Measurements from ENCODE around the gene DCC. TPM values are rescaled to one million over a fixed set of nuclear protein-coding genes. Genes with fewer than 3 reads are reported as not detected.

DCC gene
- total and polyA plus RNA-seq, 9 of the 15 experiments (the other 6 are each of a cell fraction or from before 2014, with no cell fraction given) = not detected

DNA sequence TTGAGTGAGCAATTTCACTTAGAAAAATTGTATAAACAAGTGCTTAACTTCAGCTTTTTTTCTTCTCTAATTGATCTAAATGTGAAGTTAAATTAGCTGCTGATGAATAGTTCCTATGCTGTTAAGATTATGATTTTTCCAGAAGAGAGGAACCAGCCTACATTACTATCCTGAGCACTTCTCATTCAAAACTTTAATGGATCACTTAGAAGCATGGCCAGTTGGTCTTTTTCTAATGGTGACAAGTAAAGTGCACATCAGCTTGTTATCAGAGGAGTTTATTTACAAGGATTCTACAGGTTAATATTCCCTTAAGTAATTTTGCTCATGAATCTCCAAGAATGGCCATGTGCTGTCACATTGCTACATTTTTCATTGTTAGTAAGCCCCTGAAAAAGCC, 37.1 kb downstream of the DCC start:
- no peak for ATAC-seq
- in situ Hi-C loops (cut with MboI) (no loop called here), intact Hi-C loops (cut with micrococcal nuclease) (no loop called here)
- Histone ChIP-seq H3K4me2 (ENCODE audit: insufficient read depth, low read length) (no peak overlapping the region), H4K20me1 (replicated peaks; ENCODE audit: control insufficient read depth, insufficient read depth, low read length) (no peaks in the 10 kb centered on the region), H3K27ac (ENCODE audit: extremely low read depth, low read depth, low read length) (no peak overlapping the region), H2AFZ (ENCODE audit: low read depth, low read length) (no peak overlapping the region), H3K9ac (ENCODE audit: insufficient read depth in 1 of 2, low read depth in 2 of 2, low read length in 2 of 2) (no peak overlapping the region), H3K4me3 (no peak overlapping the region), H3K4me1 (replicated peaks in 1 of 2; ENCODE audit: control insufficient read depth in 2 of 2, insufficient read depth in 2 of 2, low read length in 2 of 2) (no peaks in the 10 kb centered on the region), H3K27me3 (ENCODE audit: control insufficient read depth in 2 of 2, insufficient read depth in 2 of 2, low read length in 2 of 2) (no peaks in the 10 kb centered on the region), H3K79me2 (ENCODE audit: control insufficient read depth, insufficient read depth, low read length) (no peaks in the 10 kb centered on the region), H3K36me3 (ENCODE audit: control insufficient read depth, insufficient read depth, low read length) (no peaks in the 10 kb centered on the region), H3K9me1 (ENCODE audit: control insufficient read depth, insufficient read depth, low read length) (no peaks in the 10 kb centered on the region), H3K9me3 (replicated peaks; ENCODE audit: control insufficient read depth, insufficient read depth, low read depth, low read length) (no peaks in the 10 kb centered on the region)
- no peak for FAIRE-seq
- ChIA-PET POLR2A (no interaction called here), CTCF (ENCODE audit: low intra/inter-chr PET ratio) (no interaction called here)
- TF ChIP-seq HDAC6 (IDR thresholded peaks at IDR 0.05; ENCODE audit: low read depth, low read length) (no peak), EP400 (IDR thresholded peaks at IDR 0.05) (no peak), KLF13 (tag; IDR thresholded peaks at IDR 0.05; ENCODE audit: borderline replicate concordance, low read depth) (no peak), TAF1 (IDR thresholded peaks at IDR 0.05; ENCODE audit: control insufficient read depth, extremely low read depth, insufficient read depth, low read length, severe bottlenecking) (no peak), JUN (IDR thresholded peaks at IDR 0.05; ENCODE audit: borderline replicate concordance, low read depth, low read length) (no peak), JUN (CRISPR knock-in tag; IDR thresholded peaks at IDR 0.05; ENCODE audit: borderline replicate concordance) (no peak), SETDB1 (IDR thresholded peaks at IDR 0.05; ENCODE audit: low read length) (no peak), RFX1 (IDR thresholded peaks at IDR 0.05) (no peak), TAF7 (tag; IDR thresholded peaks at IDR 0.05) (no peak), MAFK (IDR thresholded peaks at IDR 0.05; ENCODE audit: low read length) (no peak), NR2C2 (CRISPR knock-in tag; IDR thresholded peaks at IDR 0.05) (no peak), NR2C2 (tag; IDR thresholded peaks at IDR 0.05) (no peak), TSC22D4 (tag; IDR thresholded peaks at IDR 0.05) (no peak)
- TF ChIP-seq, protein P1, sequence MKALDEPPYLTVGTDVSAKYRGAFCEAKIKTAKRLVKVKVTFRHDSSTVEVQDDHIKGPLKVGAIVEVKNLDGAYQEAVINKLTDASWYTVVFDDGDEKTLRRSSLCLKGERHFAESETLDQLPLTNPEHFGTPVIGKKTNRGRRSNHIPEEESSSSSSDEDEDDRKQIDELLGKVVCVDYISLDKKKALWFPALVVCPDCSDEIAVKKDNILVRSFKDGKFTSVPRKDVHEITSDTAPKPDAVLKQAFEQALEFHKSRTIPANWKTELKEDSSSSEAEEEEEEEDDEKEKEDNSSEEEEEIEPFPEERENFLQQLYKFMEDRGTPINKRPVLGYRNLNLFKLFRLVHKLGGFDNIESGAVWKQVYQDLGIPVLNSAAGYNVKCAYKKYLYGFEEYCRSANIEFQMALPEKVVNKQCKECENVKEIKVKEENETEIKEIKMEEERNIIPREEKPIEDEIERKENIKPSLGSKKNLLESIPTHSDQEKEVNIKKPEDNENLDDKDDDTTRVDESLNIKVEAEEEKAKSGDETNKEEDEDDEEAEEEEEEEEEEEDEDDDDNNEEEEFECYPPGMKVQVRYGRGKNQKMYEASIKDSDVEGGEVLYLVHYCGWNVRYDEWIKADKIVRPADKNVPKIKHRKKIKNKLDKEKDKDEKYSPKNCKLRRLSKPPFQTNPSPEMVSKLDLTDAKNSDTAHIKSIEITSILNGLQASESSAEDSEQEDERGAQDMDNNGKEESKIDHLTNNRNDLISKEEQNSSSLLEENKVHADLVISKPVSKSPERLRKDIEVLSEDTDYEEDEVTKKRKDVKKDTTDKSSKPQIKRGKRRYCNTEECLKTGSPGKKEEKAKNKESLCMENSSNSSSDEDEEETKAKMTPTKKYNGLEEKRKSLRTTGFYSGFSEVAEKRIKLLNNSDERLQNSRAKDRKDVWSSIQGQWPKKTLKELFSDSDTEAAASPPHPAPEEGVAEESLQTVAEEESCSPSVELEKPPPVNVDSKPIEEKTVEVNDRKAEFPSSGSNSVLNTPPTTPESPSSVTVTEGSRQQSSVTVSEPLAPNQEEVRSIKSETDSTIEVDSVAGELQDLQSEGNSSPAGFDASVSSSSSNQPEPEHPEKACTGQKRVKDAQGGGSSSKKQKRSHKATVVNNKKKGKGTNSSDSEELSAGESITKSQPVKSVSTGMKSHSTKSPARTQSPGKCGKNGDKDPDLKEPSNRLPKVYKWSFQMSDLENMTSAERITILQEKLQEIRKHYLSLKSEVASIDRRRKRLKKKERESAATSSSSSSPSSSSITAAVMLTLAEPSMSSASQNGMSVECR (CRISPR knock-in tag; IDR thresholded peaks at IDR 0.05) = no peak
- TF ChIP-seq, protein P2, sequence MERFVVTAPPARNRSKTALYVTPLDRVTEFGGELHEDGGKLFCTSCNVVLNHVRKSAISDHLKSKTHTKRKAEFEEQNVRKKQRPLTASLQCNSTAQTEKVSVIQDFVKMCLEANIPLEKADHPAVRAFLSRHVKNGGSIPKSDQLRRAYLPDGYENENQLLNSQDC (CRISPR knock-in tag; IDR thresholded peaks at IDR 0.05) = no peak
- TF ChIP-seq, protein P3, sequence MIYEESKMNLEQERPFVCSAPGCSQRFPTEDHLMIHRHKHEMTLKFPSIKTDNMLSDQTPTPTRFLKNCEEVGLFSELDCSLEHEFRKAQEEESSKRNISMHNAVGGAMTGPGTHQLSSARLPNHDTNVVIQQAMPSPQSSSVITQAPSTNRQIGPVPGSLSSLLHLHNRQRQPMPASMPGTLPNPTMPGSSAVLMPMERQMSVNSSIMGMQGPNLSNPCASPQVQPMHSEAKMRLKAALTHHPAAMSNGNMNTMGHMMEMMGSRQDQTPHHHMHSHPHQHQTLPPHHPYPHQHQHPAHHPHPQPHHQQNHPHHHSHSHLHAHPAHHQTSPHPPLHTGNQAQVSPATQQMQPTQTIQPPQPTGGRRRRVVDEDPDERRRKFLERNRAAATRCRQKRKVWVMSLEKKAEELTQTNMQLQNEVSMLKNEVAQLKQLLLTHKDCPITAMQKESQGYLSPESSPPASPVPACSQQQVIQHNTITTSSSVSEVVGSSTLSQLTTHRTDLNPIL (CRISPR knock-in tag; IDR thresholded peaks at IDR 0.05) = no peak
- DNase-seq (ENCODE audit: extremely low read depth in 1 of 4, low spot score in 3 of 4) = no peak
- no TSS peak for BruUV-seq (replicated peaks)

Data from K562 (cell line).